IMR-90 (cell line): Measurements from ENCODE around the gene NUBPL.

Experiments used
- CTCF ChIP-seq: conservative IDR thresholded peaks from 2 replicates; pipeline ENCODE4 v1.5.1; 2012; ENCODE audit warnings: mild to moderate bottlenecking, low read depth, low read length, improper control_type of control experiment
- MAZ ChIP-seq: IDR thresholded peaks from 2 replicates; pipeline ENCODE4 v1.6.1; 2012; ENCODE audit warnings: low read depth, mild to moderate bottlenecking, low read length, improper control_type of control experiment, moderate library complexity, borderline replicate concordance
- MXI1 ChIP-seq: IDR thresholded peaks from 2 replicates; pipeline ENCODE4 v1.6.1; 2012; ENCODE audit warnings: low read depth, mild to moderate bottlenecking, low read length, moderate library complexity, borderline replicate concordance
- RFX5 ChIP-seq: IDR thresholded peaks from 2 replicates; pipeline ENCODE4 v1.8.0; 2012; ENCODE audit warnings: low read depth, mild to moderate bottlenecking, low read length, moderate library complexity
- USF2 ChIP-seq: fragments of 150-350 bp; IDR thresholded peaks from 2 replicates; pipeline ENCODE4 v1.6.1; 2017; ENCODE audit warnings: mild to moderate bottlenecking, antibody characterized with exemption, low read length, low read depth

GRCh38 chr14:31559939-31560338 is 1.3 kb upstream of the NUBPL start:
- TF ChIP-seq CTCF (no peak), MAZ (no peak), USF2 (no peak), RFX5 (no peak), MXI1 (no peak)
